Psoas muscle (tissue), 8 donors: ENCODE data around the gene ZNF451. TPM values are rescaled to one million over a fixed set of nuclear protein-coding genes. Genes with fewer than 3 reads are reported as not detected.

ENCODE experiments used
- ATAC-seq, 4 donors: fragments of 200-7000 bp; cut with Tn5 transposase; one replicate each; pipeline ENCODE4 v1.9.1; 2020; ENCODE audit warnings: moderate library complexity in 3 of 4, mild to moderate bottlenecking in 2 of 4
- DNase-seq, 2 donors: peaks; one replicate each; pipeline ENCODE4 v3.0.0-alpha.2; 2020
- H3K27ac ChIP-seq: fragments of 200-600 bp; one replicate; pipeline ENCODE4 v1.8.0; 2022
- H3K27me3 ChIP-seq, 3 donors: fragments of 200-600 bp in 1 of 3; one replicate each; pipeline versions ENCODE4 v1.6.1 to v1.8.0; 2013 to 2022; ENCODE audit warnings: low read length in 2 of 3, mild to moderate bottlenecking in 2 of 3, moderate library complexity in 1 of 3; ENCODE audit not compliant: insufficient read depth in 3 of 3
- H3K36me3 ChIP-seq, 2 donors: fragments of 200-600 bp in 1 of 2; one replicate each; pipeline versions ENCODE4 v1.6.1 to v1.8.0; 2013 to 2022; ENCODE audit warnings: low read depth in 1 of 2, mild to moderate bottlenecking in 1 of 2, moderate library complexity in 1 of 2; ENCODE audit not compliant: insufficient read depth in 1 of 2
- H3K4me1 ChIP-seq: fragments of 200-600 bp; one replicate; pipeline ENCODE4 v1.8.0; 2022
- H3K4me3 ChIP-seq: fragments of 200-600 bp; one replicate; pipeline ENCODE4 v1.8.0; 2022; ENCODE audit warnings: mild to moderate bottlenecking
- H3K9me3 ChIP-seq: fragments of 200-600 bp; one replicate; pipeline ENCODE4 v1.8.0; 2022
- CTCF ChIP-seq: fragments of 200-600 bp; IDR thresholded peaks from one replicate; pipeline ENCODE4 v1.8.0; 2022; ENCODE audit warnings: antibody characterized with exemption
- WGBS, 3 donors: extraction: QIAGEN DNeasy Blood & Tissue Kit; methylation state at CpG; one replicate each; pipeline versions ENCODE4 v1.1.6 to v1.1.7; 2013; 5-methylcytosine and 5-hydroxymethylcytosine counted together
- intact Hi-C, 2 donors: fragments of 100-400 bp; cut with DNase I; formaldehyde crosslinking; loops; one replicate each; pipeline versions ENCODE4 v1.11.0 to v1.14.2; 2022
- polyA plus RNA-seq, 3 donors: library from polyadenylated mRNA; stranded (reverse); fragments of 200-250 nt; gene quantifications; one replicate each; pipeline ENCODE4 v1.2.3, GENCODE V29; 2013
- total RNA-seq, 4 donors: library from RNA; stranded (reverse); fragmentation: NEBNext Ultra II Directional in 2 of 4; extraction: Animal tissue kit (Norgen Biotek cat#: 25700) in 2 of 4; gene quantifications; one replicate each; pipeline versions ENCODE4 v1.2.1 to v1.2.4, GENCODE V29; 2021 to 2023
- donor health status: healthy with polysubstance abuse.
- donor health status: DM: no; HTN: no; CAD: no; lungs with moderate emphysema.
- donor health status: Bipolar disorder and iron deficiency.
- donor health status: healthy.
- donor health status: DM: yes; HTN: yes; CAD: no.
- donor health status: DM: no; HTN: no; CAD: no.
- donor health status: DM: no; HTN: no; CAD: no.
- donor health status: DM: yes; HTN: yes; CAD: no.

ZNF451 gene
- total and polyA plus RNA-seq, 7 donors: 6.3 to 27.6 (median 20.4) TPM

- Histone ChIP-seq H3K36me3 (peaks cover 0 to 24% of the 10 kb centered on the region in 2 donors), H3K4me1 (no peaks in the 10 kb centered on the region), H3K27ac (no peak overlapping the region), H3K4me3 (no peak overlapping the region), H3K9me3 (no peaks in the 10 kb centered on the region), H3K27me3 (no peaks in the 10 kb centered on the region)
- WGBS, 3 donors: 75 to 83% (median 77%) methylated on average over 2 of the region's 2 CpGs
- ATAC-seq (peak in 1 of 4 donors; percentile 50), DNase-seq (no peak)
- intact Hi-C loops: loop anchor here in 1 of 2 donors (5.0 kb wide), 1 partner anchor 127 kb away; the partner anchor contains the start of gene PRIM2
- TF ChIP-seq CTCF: peak; percentile 29
Observed at GRCh38 chr6:57190140-57190539, 100.2 kb downstream of the ZNF451 start.

- H3K4me1 ChIP-seq: no peaks in the 10 kb centered on the region
- intact Hi-C loops: loop anchor here in 1 of 2 donors (5.0 kb wide), 1 partner anchor 124 kb away; the partner anchor contains the start of gene PRIM2
- no peaks in the 10 kb centered on the region for H3K27me3 ChIP-seq
- no peak for ATAC-seq
- TF ChIP-seq CTCF: no peak
- H3K9me3 ChIP-seq: no peaks in the 10 kb centered on the region
- no peak for DNase-seq
- no peak overlapping the region for H3K27ac ChIP-seq
- no peak overlapping the region for H3K4me3 ChIP-seq
- peaks cover 0 to 9% of the 10 kb centered on the region in 2 donors for H3K36me3 ChIP-seq
Observed at GRCh38 chr6:57193177-57193576, 103.2 kb downstream of the ZNF451 start.

- Histone ChIP-seq H3K9me3 (no peaks in the 10 kb centered on the region), H3K36me3 (peaks cover 0 to 5% of the 10 kb centered on the region in 2 donors), H3K4me1 (no peaks in the 10 kb centered on the region), H3K27ac (no peak overlapping the region), H3K4me3 (no peak overlapping the region), H3K27me3 (no peaks in the 10 kb centered on the region)
- no peak for TF ChIP-seq CTCF
- no peak for DNase-seq
- intact Hi-C loops: no loop called here
- WGBS, 3 donors: 42 to 82% (median 62%) methylated on average over 2 of the region's 2 CpGs
- ATAC-seq: no peak
Observed at GRCh38 chr6:57195457-57195856, 105.5 kb downstream of the ZNF451 start.

GRCh38 chr6:57198926-57199636 lies 109.1 kb downstream of the ZNF451 start:
- no peak overlapping the region for H3K27ac ChIP-seq
- no peak for DNase-seq
- TF ChIP-seq CTCF: no peak
- intact Hi-C loops: no loop called here
- no peaks in the 10 kb centered on the region for H3K36me3 ChIP-seq
- H3K4me3 ChIP-seq: no peak overlapping the region
- H3K9me3 ChIP-seq: no peaks in the 10 kb centered on the region
- ATAC-seq: no peak
- no peaks in the 10 kb centered on the region for H3K27me3 ChIP-seq
- H3K4me1 ChIP-seq: no peaks in the 10 kb centered on the region
- 76 to 84% (median 78%) methylated on average over 6 of the region's 6 CpGs for WGBS, 3 donors

- Histone ChIP-seq H3K27ac (no peak overlapping the region), H3K4me3 (no peak overlapping the region)
Observed at GRCh38 chr6:57201718-57202117, 111.7 kb downstream of the ZNF451 start.

More at GRCh38 chr6:57201718-57202117, 111.7 kb downstream of the ZNF451 start:
- TF ChIP-seq CTCF: no peak
- 63 to 69% (median 67%) methylated on average over 1 of the region's 1 CpG for WGBS, 3 donors
- Histone ChIP-seq H3K9me3 (no peaks in the 10 kb centered on the region), H3K27me3 (no peaks in the 10 kb centered on the region), H3K4me1 (no peaks in the 10 kb centered on the region), H3K36me3 (no peaks in the 10 kb centered on the region)
- intact Hi-C loops: no loop called here
- ATAC-seq: no peak
- DNase-seq: no peak
